Measurements from ENCODE around the gene SLC12A3. TPM values are rescaled to one million over a fixed set of nuclear protein-coding genes. Genes with fewer than 3 reads are reported as not detected.
"Not testable (repeated sequence)": the region's sequence is repeated elsewhere in the genome, so short reads cannot be mapped to it uniquely, and the experiment has no call there.

Gene SLC12A3
- total RNA-seq, 2 experiments from 2014 or later = not detected

DNA sequence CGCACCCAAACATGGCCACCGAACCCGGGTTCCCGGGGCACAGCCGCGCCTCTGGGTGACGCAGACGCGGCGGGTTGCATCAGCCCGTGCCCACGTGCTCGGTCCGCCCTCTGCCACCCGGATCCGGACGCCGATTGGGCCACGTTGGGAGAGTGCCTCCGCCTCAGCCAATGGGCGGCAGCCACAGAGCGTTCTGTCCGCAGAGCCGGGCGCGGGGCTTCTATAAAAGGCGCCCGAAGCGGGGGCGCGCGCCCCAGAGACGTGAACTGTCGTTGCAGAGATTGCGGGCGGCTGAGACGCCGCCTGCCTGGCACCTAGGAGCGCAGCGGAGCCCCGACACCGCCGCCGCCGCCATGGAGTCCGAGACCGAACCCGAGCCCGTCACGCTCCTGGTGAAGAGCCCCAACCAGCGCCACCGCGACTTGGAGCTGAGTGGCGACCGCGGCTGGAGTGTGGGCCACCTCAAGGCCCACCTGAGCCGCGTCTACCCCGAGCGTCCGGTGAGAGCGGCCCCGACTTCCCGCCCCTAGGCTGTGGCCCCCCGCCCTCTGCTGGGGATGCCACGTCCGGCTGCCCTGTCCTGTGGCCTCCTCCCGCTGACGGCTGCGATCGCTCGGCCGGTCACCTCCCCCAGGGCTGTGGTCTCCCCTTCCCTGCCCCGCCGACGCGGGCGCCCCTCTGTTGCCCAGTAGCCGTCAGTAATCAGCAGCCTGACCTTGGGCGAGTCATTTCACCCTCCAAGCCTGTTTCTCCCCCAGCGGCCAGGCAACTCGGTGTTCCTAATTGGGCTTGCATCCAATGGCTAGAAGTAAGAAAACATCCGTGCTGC lies 67.1 kb downstream of the SLC12A3 start, which contains the start of gene HERPUD1:
TSS of gene HERPUD1 (plus strand) at position 251 of the 829 bp plus-strand sequence. CDS start at position 354, 103 bp downstream.
- peak within 1 kb of the TSS; percentile 98 for H3K4me3 Mint-ChIP-seq
- peak; percentile 100 for DNase-seq
- peaks cover 36% of the 10 kb centered on the region for H3K4me1 Mint-ChIP-seq (ENCODE audit: low read depth)

DNA sequence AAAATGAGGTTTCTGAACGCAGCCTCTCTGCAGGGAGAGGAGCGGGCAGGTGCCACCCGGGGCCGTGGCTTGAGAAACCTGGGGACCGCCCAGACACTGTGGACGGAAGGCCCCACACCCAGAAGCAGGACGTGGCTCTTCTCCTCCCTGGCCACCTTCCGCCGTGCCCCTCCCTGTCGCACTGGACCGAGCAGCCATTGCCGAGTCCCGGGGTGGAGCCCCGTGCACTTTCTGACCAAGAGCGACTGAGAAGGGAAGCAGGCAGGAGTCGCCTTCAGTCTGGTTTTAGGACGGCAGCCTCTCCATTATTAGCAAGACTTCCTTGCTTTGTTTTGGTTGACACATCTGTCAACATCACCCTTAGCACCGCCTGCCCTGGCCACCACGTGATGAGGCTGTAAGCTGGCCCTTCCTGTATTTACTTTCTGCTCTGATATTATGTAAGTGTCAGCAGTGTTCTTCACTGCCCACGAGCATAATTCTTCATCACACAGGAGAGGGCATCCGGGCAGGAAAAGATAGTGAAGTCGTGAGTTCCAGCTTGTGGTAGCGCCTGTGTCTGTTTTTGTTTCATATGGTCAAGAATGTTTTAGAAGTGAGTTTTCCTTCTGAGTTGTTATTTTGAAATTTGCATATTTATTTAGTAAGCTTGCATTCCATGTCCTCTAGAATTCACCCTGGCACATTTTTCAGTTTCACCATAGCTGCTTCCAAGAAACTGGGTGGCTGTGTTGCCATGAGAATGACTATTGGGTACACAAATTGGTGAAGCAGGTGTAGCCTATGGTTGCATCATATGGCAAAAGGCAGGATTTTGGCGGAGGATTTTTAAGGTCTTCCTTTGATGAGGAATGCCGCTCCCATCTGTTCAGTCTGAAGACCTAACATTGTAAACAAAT lies 68.0 kb downstream of the SLC12A3 start:
- no peaks in the 10 kb centered on the region for H3K9me3 Mint-ChIP-seq
- intact Hi-C loops (cut with micrococcal nuclease) = loop anchor here (1.0 to 5.0 kb wide), 3 partner anchors 16 to 481 kb away; partner anchors contain the start of genes NUDT21, NUP93 and OGFOD1
- H3K27me3 Mint-ChIP-seq = no peaks in the 10 kb centered on the region
- peak overlapping the region; percentile 98 for H3K27ac Mint-ChIP-seq
- ChIA-PET CTCF (interaction anchor here (0.6 to 2.4 kb wide), 6 partner anchors 12 to 72 kb away, joined by 3 to 9 read pairs (median 4); partner anchors contain the start of gene NLRC5), POLR2A (interaction anchor here (0.7 to 4.7 kb wide), 12 partner anchors 8 to 109 kb away, joined by 3 to 54 read pairs (median 6); partner anchors contain the start of gene NLRC5)
- peaks cover 57% of the 10 kb centered on the region for H3K36me3 Mint-ChIP-seq
- H3K4me1 Mint-ChIP-seq (ENCODE audit: low read depth) = peaks cover 43% of the 10 kb centered on the region
- peak; percentile 58 for DNase-seq
- peak overlapping the region; percentile 98 for H3K4me3 Mint-ChIP-seq

More for the DNA sequence above, 67.1 kb downstream of the SLC12A3 start, which contains the start of gene HERPUD1:
- ChIA-PET POLR2A (interaction anchor here (0.5 to 4.7 kb wide), 20 partner anchors 7 to 254 kb away, joined by 3 to 54 read pairs (median 4); partner anchors contain the start of genes NLRC5, PSME3IP1 and RSPRY1), CTCF (interaction anchor here (0.8 to 2.4 kb wide), 5 partner anchors 13 to 64 kb away, joined by 3 to 11 read pairs (median 6); partner anchors contain the start of gene NLRC5)
- peaks cover 50% of the 10 kb centered on the region for H3K36me3 Mint-ChIP-seq
- H3K27ac Mint-ChIP-seq = peak within 1 kb of the TSS; percentile 98
- no peaks in the 10 kb centered on the region for H3K27me3 Mint-ChIP-seq
- intact Hi-C loops (cut with micrococcal nuclease) = loop anchor here (1.0 to 5.0 kb wide), 4 partner anchors 13 to 480 kb away; partner anchors contain the start of genes NUDT21, NUP93 and OGFOD1
- H3K9me3 Mint-ChIP-seq = no peaks in the 10 kb centered on the region

DNA sequence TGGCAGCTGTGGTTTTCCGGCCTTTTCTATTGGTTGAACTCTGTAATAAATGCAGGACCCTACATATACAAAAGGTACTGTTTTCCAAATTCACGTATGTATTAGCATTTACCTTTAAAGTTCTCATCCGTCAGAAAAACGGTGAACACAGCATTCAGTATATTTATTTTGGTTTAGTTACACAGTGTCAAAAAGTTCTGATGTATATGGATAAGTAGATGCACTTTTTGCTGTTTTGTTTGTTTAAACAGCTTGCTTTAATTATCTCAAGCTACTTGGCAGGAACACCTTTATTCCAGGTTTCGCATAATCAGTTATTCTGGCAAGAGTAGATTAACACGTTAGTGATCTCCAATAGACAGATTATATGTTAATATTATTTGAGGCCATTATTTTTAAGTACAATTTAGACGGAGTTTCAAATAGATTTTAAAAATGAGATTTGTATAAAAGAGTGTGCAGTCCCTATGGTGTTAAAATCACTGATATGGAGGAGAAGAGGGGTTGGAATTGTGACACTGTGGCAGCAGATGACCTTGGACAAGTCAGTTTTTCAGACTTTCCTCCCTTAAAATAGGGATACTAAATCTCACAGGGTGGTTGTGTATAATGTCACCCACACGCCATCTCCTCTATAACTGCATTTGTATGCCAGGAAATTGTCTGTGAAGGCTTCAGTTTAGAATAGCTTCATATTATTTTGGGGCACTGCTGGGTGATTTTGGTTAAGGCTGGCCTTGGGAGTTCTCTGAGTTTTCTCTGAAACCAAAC lies 69.0 kb downstream of the SLC12A3 start:
- peak overlapping the region; percentile 98 for H3K4me3 Mint-ChIP-seq
- intact Hi-C loops (cut with micrococcal nuclease) = loop anchor here (2.0 to 5.0 kb wide), 3 partner anchors 81 to 482 kb away; partner anchors contain the start of genes NUDT21, NUP93 and OGFOD1
- peak overlapping the region; percentile 98 for H3K27ac Mint-ChIP-seq
- DNase-seq = no peak
- CTCF ChIA-PET = interaction anchor here (1.3 to 2.4 kb wide), 3 partner anchors 17 to 65 kb away, joined by 4 to 9 read pairs (median 7); no protein-coding TSS in a partner anchor
- POLR2A ChIA-PET = interaction anchor here (0.9 to 4.7 kb wide), 6 partner anchors 11 to 61 kb away, joined by 3 to 49 read pairs (median 6); partner anchors contain the start of gene NLRC5
- peaks cover 68% of the 10 kb centered on the region for H3K36me3 Mint-ChIP-seq
- H3K27me3 Mint-ChIP-seq = no peaks in the 10 kb centered on the region
- H3K4me1 Mint-ChIP-seq (ENCODE audit: low read depth) = peaks cover 53% of the 10 kb centered on the region
- no peaks in the 10 kb centered on the region for H3K9me3 Mint-ChIP-seq

DNA sequence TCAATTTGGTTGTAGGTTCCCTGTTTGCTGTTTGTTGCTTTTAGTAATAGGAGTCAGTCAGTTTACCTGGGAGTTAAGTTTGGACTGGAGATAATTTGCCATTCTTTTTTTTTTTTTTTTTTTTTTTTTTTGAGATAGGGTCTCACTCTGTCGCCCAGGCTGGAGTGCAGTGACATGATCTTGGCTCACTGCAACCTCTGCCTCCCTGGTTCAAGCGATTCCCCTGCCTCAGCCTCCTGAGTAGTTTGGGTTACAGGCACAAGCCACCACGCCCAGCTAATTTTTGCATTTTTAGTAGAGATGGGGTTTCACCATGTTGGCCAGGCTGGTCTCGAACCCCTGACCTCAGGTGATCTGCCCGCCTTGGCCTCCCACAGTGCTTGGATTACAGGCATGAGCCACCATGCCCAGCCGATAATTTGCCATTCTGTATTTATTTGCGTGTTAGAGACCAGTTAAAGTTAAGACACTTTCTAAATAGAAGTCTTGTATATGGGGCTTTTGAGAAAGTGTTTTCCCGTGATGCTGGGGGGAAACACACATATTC lies 69.7 kb downstream of the SLC12A3 start:
- Mint-ChIP-seq H3K4me1 (ENCODE audit: low read depth) (peaks cover 60% of the 10 kb centered on the region), H3K27ac (peak overlapping the region; percentile 98), H3K36me3 (peaks cover 74% of the 10 kb centered on the region), H3K4me3 (peak overlapping the region; percentile 98)
- not testable (repeated sequence) for H3K9me3 Mint-ChIP-seq, H3K27me3 Mint-ChIP-seq
- ChIA-PET CTCF (interaction anchor here (1.6 to 2.4 kb wide), 2 partner anchors 17 to 30 kb away, joined by 7 to 9 read pairs; no protein-coding TSS in a partner anchor), POLR2A (interaction anchor here (1.8 to 4.7 kb wide), 3 partner anchors 10 to 23 kb away, joined by 7 to 49 read pairs (median 27); no protein-coding TSS in a partner anchor)
- DNase-seq = peak; percentile 37
- intact Hi-C loops (cut with micrococcal nuclease) = loop anchor here (2.0 to 5.0 kb wide), 3 partner anchors 80 to 482 kb away; partner anchors contain the start of genes NUDT21, NUP93 and OGFOD1

DNA sequence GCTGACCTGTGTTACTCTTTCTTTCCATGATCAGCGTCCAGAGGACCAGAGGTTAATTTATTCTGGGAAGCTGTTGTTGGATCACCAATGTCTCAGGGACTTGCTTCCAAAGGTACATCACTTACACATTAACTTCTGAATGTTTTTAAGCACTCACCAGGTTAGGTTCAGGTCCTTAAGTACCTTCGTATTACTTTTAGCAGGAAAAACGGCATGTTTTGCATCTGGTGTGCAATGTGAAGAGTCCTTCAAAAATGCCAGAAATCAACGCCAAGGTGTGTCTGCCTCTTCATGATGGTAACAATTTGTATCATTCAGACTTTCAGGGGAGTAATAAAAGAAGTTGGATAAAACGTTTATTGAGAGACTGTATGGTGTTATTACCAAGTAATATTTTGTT lies 70.2 kb downstream of the SLC12A3 start:
- no peaks in the 10 kb centered on the region for H3K9me3 Mint-ChIP-seq
- intact Hi-C loops (cut with micrococcal nuclease) = loop anchor here (2.0 kb wide), 1 partner anchor 80 kb away; no protein-coding TSS in a partner anchor
- no peak for DNase-seq
- ChIA-PET CTCF (no interaction called here), POLR2A (interaction anchor here (1.8 to 4.7 kb wide), 2 partner anchors 9 to 12 kb away, joined by 7 to 49 read pairs; no protein-coding TSS in a partner anchor)
- H3K36me3 Mint-ChIP-seq = peaks cover 79% of the 10 kb centered on the region
- H3K4me3 Mint-ChIP-seq = peak overlapping the region; percentile 98
- H3K4me1 Mint-ChIP-seq (ENCODE audit: low read depth) = peaks cover 65% of the 10 kb centered on the region
- H3K27me3 Mint-ChIP-seq = no peaks in the 10 kb centered on the region
- H3K27ac Mint-ChIP-seq = peak overlapping the region; percentile 98

DNA sequence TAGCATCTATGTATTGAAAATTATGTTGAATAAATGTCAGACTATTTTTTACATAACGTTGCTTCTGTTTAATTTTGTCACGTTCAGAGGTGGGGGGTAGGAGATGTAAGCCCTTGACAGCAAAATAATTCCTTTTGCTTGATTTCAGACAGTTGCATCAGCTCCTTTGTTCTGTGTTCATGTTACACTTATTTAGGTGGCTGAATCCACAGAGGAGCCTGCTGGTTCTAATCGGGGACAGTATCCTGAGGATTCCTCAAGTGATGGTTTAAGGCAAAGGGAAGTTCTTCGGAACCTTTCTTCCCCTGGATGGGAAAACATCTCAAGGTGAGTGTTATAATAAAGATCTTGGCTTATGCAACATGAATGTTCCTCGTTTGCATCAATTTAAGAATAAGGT lies 71.5 kb downstream of the SLC12A3 start:
- POLR2A ChIA-PET = interaction anchor here (1.4 to 1.5 kb wide), 3 partner anchors 9 to 106 kb away, joined by 3 to 8 read pairs (median 4); no protein-coding TSS in a partner anchor
- peaks cover 64% of the 10 kb centered on the region for H3K4me1 Mint-ChIP-seq (ENCODE audit: low read depth)
- H3K36me3 Mint-ChIP-seq = peaks cover 90% of the 10 kb centered on the region
- H3K4me3 Mint-ChIP-seq = peak overlapping the region; percentile 98
- no peak for DNase-seq
- H3K27ac Mint-ChIP-seq = peak overlapping the region; percentile 98
- H3K27me3 Mint-ChIP-seq = no peaks in the 10 kb centered on the region
- CTCF ChIA-PET = interaction anchor here (1.1 to 1.9 kb wide), 3 partner anchors 8 to 353 kb away, joined by 3 to 4 read pairs (median 3); no protein-coding TSS in a partner anchor
- intact Hi-C loops (cut with micrococcal nuclease) = loop anchor here (1.0 kb wide), 1 partner anchor 9 kb away; no protein-coding TSS in a partner anchor
- no peaks in the 10 kb centered on the region for H3K9me3 Mint-ChIP-seq

DNA sequence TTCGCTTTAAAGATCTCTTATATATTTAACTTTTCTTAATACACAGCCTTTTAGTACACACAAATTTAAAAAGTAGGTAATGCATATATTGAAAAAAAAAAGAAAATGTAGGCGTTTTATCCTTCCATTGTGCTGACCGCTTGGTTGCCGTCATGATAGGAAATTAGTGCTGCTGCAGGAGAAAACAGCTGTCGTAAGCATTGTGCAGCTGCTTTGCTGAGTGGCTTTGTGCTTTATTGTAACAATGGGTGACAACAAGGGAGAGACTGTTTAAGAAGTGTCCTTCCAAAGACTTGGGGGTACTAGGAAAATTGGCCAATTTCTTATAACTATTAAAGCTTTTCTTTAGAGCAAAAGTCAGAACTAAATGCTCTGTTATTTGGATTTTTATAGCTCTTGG lies 71.9 kb downstream of the SLC12A3 start:
- H3K4me1 Mint-ChIP-seq (ENCODE audit: low read depth) = peaks cover 67% of the 10 kb centered on the region
- intact Hi-C loops (cut with micrococcal nuclease) = loop anchor here (1.0 kb wide), 1 partner anchor 8 kb away; no protein-coding TSS in a partner anchor
- no peaks in the 10 kb centered on the region for H3K27me3 Mint-ChIP-seq
- ChIA-PET CTCF (interaction anchor here (0.7 to 1.9 kb wide), 7 partner anchors 9 to 352 kb away, joined by 3 to 5 read pairs (median 3); no protein-coding TSS in a partner anchor), POLR2A (interaction anchor here (0.6 to 1.7 kb wide), 6 partner anchors 9 to 105 kb away, joined by 3 to 8 read pairs (median 4); no protein-coding TSS in a partner anchor)
- H3K36me3 Mint-ChIP-seq = peaks cover 92% of the 10 kb centered on the region
- DNase-seq = no peak
- no peaks in the 10 kb centered on the region for H3K9me3 Mint-ChIP-seq
- H3K27ac Mint-ChIP-seq = peak overlapping the region; percentile 98
- no peak overlapping the region for H3K4me3 Mint-ChIP-seq

DNA sequence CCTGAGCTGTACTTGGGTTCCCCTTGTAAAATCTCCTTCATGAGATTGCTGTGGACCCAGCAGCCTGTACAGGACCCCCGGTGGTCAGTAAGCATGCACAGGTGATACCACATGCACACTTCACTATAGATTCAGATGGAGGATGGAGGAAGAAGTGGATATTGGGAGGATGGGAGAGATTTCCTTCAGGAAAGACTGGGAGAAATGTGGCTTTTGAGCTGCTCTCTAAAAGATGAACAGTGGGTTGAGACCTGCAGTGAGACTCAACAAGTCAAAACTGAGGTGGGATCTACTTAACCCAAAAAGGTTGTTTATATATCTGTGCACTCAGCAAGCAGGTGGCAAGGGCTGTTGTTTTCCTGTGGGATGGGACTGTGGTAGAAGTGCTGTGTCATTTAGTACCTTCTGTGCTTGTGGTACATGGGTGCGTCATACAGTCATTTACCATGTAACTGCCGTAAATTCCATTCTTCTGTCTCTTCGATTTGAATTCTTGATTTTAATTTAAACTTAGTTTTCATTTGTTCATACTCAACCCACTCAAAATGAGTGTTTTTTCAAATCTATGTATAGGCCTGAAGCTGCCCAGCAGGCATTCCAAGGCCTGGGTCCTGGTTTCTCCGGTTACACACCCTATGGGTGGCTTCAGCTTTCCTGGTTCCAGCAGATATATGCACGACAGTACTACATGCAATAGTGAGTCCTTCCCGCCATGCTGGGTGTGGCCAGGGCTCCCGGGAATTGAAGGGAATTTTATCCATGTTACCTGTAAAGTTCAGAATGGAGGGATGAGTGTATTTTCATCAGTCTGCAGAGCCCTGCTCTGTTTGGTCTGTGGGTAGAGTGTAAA lies 73.9 kb downstream of the SLC12A3 start:
- peaks cover 93% of the 10 kb centered on the region for H3K36me3 Mint-ChIP-seq
- H3K4me3 Mint-ChIP-seq = peak overlapping the region; percentile 77
- H3K27ac Mint-ChIP-seq = peak overlapping the region; percentile 94
- peaks cover 86% of the 10 kb centered on the region for H3K4me1 Mint-ChIP-seq (ENCODE audit: low read depth)
- no peaks in the 10 kb centered on the region for H3K27me3 Mint-ChIP-seq
- ChIA-PET POLR2A (interaction anchor here (0.9 to 2.1 kb wide), 4 partner anchors 8 to 103 kb away, joined by 3 to 18 read pairs (median 6); partner anchors contain the start of gene NLRC5), CTCF (no interaction called here)
- peak; percentile 83 for DNase-seq
- intact Hi-C loops (cut with micrococcal nuclease) = loop anchor here (2.0 kb wide), 2 partner anchors 52 to 330 kb away; partner anchors contain the start of gene MT2A
- H3K9me3 Mint-ChIP-seq = no peaks in the 10 kb centered on the region

DNA sequence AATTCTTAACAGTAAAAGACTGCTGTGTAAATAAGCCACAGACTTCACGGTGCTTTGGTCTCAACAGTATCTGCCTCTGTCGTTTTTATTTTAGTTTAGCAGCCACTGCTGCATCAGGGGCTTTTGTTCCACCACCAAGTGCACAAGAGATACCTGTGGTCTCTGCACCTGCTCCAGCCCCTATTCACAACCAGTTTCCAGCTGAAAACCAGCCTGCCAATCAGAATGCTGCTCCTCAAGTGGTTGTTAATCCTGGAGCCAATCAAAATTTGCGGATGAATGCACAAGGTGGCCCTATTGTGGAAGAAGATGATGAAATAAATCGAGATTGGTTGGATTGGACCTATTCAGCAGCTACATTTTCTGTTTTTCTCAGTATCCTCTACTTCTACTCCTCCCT lies 74.8 kb downstream of the SLC12A3 start:
- POLR2A ChIA-PET = interaction anchor here (1.1 to 2.1 kb wide), 2 partner anchors 9 to 49 kb away, joined by 4 to 18 read pairs; partner anchors contain the start of gene NLRC5
- H3K36me3 Mint-ChIP-seq = peaks cover 91% of the 10 kb centered on the region
- DNase-seq = no peak
- H3K27ac Mint-ChIP-seq = peak overlapping the region; percentile 94
- peak overlapping the region; percentile 77 for H3K4me3 Mint-ChIP-seq
- H3K4me1 Mint-ChIP-seq (ENCODE audit: low read depth) = peaks cover 88% of the 10 kb centered on the region
- intact Hi-C loops (cut with micrococcal nuclease) = loop anchor here (2.0 kb wide), 2 partner anchors 51 to 331 kb away; partner anchors contain the start of gene MT2A
- CTCF ChIA-PET = no interaction called here
- H3K9me3 Mint-ChIP-seq = no peaks in the 10 kb centered on the region
- no peaks in the 10 kb centered on the region for H3K27me3 Mint-ChIP-seq
